ENCODE measurements around the gene CCDC82.

CCDC82 gene

GRCh38 chr11:96337541-96338431 is 51.9 kb downstream of the CCDC82 start:
- H3K9me3 ChIP-seq (ENCODE audit: control insufficient read depth, low read depth, low read length), result no peaks in the 10 kb centered on the region
- H3K4me1 ChIP-seq (ENCODE audit: control insufficient read depth, low read depth, low read length), result peaks cover 63% of the 10 kb centered on the region
- H3K4me3 ChIP-seq (ENCODE audit: low read length), result no peak overlapping the region
- H3K9ac ChIP-seq (ENCODE audit: low read length), result no peak overlapping the region
- no peaks in the 10 kb centered on the region for H3K36me3 ChIP-seq (ENCODE audit: control insufficient read depth, low read depth, low read length)
- no peak overlapping the region for H3K27ac ChIP-seq (ENCODE audit: low read length)
- H3K27me3 ChIP-seq (ENCODE audit: control insufficient read depth, insufficient read depth, low read length), result peaks cover 12% of the 10 kb centered on the region

GRCh38 chr11:96335388-96335787 is 54.3 kb downstream of the CCDC82 start:
- Histone ChIP-seq H3K9ac (ENCODE audit: low read length) (no peak overlapping the region), H3K36me3 (ENCODE audit: control insufficient read depth, low read depth, low read length) (no peaks in the 10 kb centered on the region), H3K27ac (ENCODE audit: low read length) (no peak overlapping the region), H3K9me3 (ENCODE audit: control insufficient read depth, low read depth, low read length) (no peaks in the 10 kb centered on the region), H3K27me3 (ENCODE audit: control insufficient read depth, insufficient read depth, low read length) (no peaks in the 10 kb centered on the region), H3K4me3 (ENCODE audit: low read length) (no peak overlapping the region), H3K4me1 (ENCODE audit: control insufficient read depth, low read depth, low read length) (peaks cover 63% of the 10 kb centered on the region)

DNA sequence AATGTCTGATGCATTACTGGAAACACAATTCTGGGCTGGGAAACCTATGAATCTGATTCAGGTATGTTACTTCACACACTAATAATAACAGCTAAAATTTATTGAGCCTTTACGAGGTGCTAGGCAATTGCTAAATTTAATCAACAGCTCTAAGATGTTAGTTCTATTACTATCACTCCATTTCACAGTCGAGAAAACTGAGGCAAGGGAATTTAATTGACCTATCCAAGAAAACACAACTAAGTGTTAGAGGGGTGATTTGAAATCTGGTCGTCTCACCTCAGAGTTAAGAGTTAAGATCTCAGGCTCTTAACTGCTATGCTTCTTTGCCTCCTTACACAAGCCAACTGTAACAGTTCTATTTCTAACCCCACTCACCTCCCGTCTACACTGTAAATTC is 55.5 kb downstream of the CCDC82 start:
- no peak overlapping the region for H3K4me3 ChIP-seq (ENCODE audit: low read length)
- no peaks in the 10 kb centered on the region for H3K27me3 ChIP-seq (ENCODE audit: control insufficient read depth, insufficient read depth, low read length)
- H3K4me1 ChIP-seq (ENCODE audit: control insufficient read depth, low read depth, low read length), result peaks cover 59% of the 10 kb centered on the region
- no peaks in the 10 kb centered on the region for H3K9me3 ChIP-seq (ENCODE audit: control insufficient read depth, low read depth, low read length)
- H3K36me3 ChIP-seq (ENCODE audit: control insufficient read depth, low read depth, low read length), result no peaks in the 10 kb centered on the region
- no peak overlapping the region for H3K9ac ChIP-seq (ENCODE audit: low read length)
- no peak overlapping the region for H3K27ac ChIP-seq (ENCODE audit: low read length)

- Histone ChIP-seq H3K9ac (ENCODE audit: low read length) (no peak overlapping the region), H3K9me3 (ENCODE audit: control insufficient read depth, low read depth, low read length) (no peaks in the 10 kb centered on the region), H3K27me3 (ENCODE audit: control insufficient read depth, insufficient read depth, low read length) (no peaks in the 10 kb centered on the region), H3K36me3 (ENCODE audit: control insufficient read depth, low read depth, low read length) (no peaks in the 10 kb centered on the region), H3K4me1 (ENCODE audit: control insufficient read depth, low read depth, low read length) (peaks cover 53% of the 10 kb centered on the region), H3K4me3 (ENCODE audit: low read length) (peak overlapping the region; percentile 8), H3K27ac (ENCODE audit: low read length) (no peak overlapping the region)
Observed at GRCh38 chr11:96333191-96333719, 56.5 kb downstream of the CCDC82 start.

DNA sequence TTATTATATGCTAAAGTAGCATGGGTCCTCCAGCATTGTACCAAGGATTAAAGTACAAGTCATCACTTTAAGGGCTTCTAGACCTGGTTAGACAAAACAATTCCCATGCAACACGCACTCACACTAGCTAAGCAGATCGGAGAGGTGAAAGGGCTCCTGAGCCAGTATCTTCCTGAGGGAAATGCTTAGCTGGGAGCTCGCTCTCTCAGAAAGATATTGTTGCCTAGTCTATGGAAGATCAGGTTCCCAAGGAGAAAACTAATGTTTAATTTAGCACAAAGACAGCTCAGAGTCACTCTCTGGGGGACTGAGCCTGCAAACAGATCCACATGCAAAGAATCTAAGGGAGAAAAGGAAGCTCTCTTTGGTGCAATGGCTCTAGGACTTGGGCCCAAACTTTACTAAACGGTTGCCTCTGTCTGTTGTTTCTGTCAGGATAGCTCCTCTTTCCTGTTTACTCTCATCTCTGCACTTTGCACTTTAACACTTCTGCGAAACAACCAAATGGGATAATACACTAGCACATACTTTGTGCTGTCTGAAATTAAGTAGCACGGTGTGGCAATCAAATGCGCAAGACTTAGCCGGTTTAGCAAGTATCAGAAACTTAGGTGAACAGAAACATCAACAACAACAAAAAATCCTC is 57.5 kb downstream of the CCDC82 start:
- H3K36me3 ChIP-seq (ENCODE audit: control insufficient read depth, low read depth, low read length), result no peaks in the 10 kb centered on the region
- H3K4me3 ChIP-seq (ENCODE audit: low read length), result no peak overlapping the region
- no peak overlapping the region for H3K9ac ChIP-seq (ENCODE audit: low read length)
- peak overlapping the region; percentile 16 for H3K27ac ChIP-seq (ENCODE audit: low read length)
- H3K4me1 ChIP-seq (ENCODE audit: control insufficient read depth, low read depth, low read length), result peaks cover 43% of the 10 kb centered on the region
- H3K9me3 ChIP-seq (ENCODE audit: control insufficient read depth, low read depth, low read length), result no peaks in the 10 kb centered on the region
- no peaks in the 10 kb centered on the region for H3K27me3 ChIP-seq (ENCODE audit: control insufficient read depth, insufficient read depth, low read length)

DNA sequence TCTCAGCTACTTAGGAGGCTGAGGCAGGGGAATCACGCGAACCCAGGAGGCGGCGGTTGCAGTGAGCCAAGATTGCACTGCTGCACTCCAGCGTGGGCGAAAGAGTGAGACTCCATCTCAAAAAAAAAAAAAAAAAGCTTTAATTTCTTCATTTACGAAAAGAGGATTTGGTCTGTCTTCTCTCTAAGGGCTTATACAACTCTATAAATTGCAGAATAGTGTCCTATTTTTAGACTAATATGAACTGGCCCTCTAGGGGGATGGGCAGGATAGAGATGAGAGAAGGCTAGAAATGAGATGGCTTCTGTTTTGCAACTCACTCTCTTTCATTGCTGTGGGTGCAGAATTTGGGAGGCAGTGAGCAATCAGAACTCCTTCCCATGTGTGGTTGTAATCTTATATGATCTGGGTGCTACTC is 58.0 kb downstream of the CCDC82 start:
- H3K9me3 ChIP-seq (ENCODE audit: control insufficient read depth, low read depth, low read length), result no peaks in the 10 kb centered on the region
- no peaks in the 10 kb centered on the region for H3K36me3 ChIP-seq (ENCODE audit: control insufficient read depth, low read depth, low read length)
- H3K9ac ChIP-seq (ENCODE audit: low read length), result no peak overlapping the region
- H3K27me3 ChIP-seq (ENCODE audit: control insufficient read depth, insufficient read depth, low read length), result no peaks in the 10 kb centered on the region
- no peak overlapping the region for H3K4me3 ChIP-seq (ENCODE audit: low read length)
- no peak overlapping the region for H3K27ac ChIP-seq (ENCODE audit: low read length)
- H3K4me1 ChIP-seq (ENCODE audit: control insufficient read depth, low read depth, low read length), result peaks cover 41% of the 10 kb centered on the region

DNA sequence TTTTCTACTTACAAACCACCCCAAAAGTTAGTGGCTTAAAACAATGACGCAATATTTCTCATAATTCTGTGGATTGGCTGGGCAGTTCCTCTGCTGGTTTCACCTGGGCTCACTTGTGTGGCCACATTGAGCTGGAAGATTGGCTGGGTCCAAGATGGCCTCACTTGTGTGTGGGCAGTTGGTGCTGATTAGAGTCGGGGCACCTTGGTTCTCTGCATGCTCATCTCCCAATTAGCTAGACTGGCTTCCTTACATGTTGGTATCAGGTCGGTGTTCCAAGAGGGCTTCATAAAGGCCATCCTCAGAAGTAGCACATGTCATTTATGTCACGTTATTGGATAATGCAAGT is 59.2 kb downstream of the CCDC82 start:
- Histone ChIP-seq H3K9me3 (ENCODE audit: control insufficient read depth, low read depth, low read length) (no peaks in the 10 kb centered on the region), H3K27me3 (ENCODE audit: control insufficient read depth, insufficient read depth, low read length) (no peaks in the 10 kb centered on the region), H3K4me1 (ENCODE audit: control insufficient read depth, low read depth, low read length) (peaks cover 32% of the 10 kb centered on the region), H3K4me3 (ENCODE audit: low read length) (no peak overlapping the region), H3K9ac (ENCODE audit: low read length) (no peak overlapping the region), H3K36me3 (ENCODE audit: control insufficient read depth, low read depth, low read length) (no peaks in the 10 kb centered on the region), H3K27ac (ENCODE audit: low read length) (no peak overlapping the region)

- Histone ChIP-seq H3K36me3 (ENCODE audit: control insufficient read depth, low read depth, low read length) (no peaks in the 10 kb centered on the region), H3K27ac (ENCODE audit: low read length) (no peak overlapping the region), H3K27me3 (ENCODE audit: control insufficient read depth, insufficient read depth, low read length) (no peaks in the 10 kb centered on the region), H3K9me3 (ENCODE audit: control insufficient read depth, low read depth, low read length) (no peaks in the 10 kb centered on the region), H3K4me3 (ENCODE audit: low read length) (no peak overlapping the region), H3K9ac (ENCODE audit: low read length) (no peak overlapping the region), H3K4me1 (ENCODE audit: control insufficient read depth, low read depth, low read length) (peaks cover 32% of the 10 kb centered on the region)
Observed at GRCh38 chr11:96329855-96330510, 59.7 kb downstream of the CCDC82 start.

DNA sequence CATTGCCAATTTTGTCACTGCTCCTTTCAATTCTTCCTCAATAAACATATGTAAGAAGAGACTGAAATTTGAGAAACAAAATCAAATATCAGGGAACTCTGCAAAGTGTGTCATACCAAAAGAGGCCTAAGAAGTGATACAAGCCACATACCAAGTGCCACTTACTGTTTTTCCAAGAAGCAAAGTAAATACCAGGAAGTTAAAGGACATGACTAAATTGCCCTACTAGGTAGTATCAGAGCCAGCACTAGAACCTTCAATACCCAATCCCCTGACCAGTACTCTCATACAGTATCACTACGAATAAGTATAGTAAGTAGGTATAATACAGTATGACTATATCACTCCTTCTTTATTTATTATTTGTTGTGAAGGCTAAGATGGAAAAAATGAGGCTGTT is 60.3 kb downstream of the CCDC82 start:
- no peak overlapping the region for H3K4me3 ChIP-seq (ENCODE audit: low read length)
- no peak overlapping the region for H3K9ac ChIP-seq (ENCODE audit: low read length)
- H3K4me1 ChIP-seq (ENCODE audit: control insufficient read depth, low read depth, low read length), result peaks cover 32% of the 10 kb centered on the region
- H3K27me3 ChIP-seq (ENCODE audit: control insufficient read depth, insufficient read depth, low read length), result no peaks in the 10 kb centered on the region
- no peaks in the 10 kb centered on the region for H3K9me3 ChIP-seq (ENCODE audit: control insufficient read depth, low read depth, low read length)
- no peak overlapping the region for H3K27ac ChIP-seq (ENCODE audit: low read length)
- H3K36me3 ChIP-seq (ENCODE audit: control insufficient read depth, low read depth, low read length), result no peaks in the 10 kb centered on the region

DNA sequence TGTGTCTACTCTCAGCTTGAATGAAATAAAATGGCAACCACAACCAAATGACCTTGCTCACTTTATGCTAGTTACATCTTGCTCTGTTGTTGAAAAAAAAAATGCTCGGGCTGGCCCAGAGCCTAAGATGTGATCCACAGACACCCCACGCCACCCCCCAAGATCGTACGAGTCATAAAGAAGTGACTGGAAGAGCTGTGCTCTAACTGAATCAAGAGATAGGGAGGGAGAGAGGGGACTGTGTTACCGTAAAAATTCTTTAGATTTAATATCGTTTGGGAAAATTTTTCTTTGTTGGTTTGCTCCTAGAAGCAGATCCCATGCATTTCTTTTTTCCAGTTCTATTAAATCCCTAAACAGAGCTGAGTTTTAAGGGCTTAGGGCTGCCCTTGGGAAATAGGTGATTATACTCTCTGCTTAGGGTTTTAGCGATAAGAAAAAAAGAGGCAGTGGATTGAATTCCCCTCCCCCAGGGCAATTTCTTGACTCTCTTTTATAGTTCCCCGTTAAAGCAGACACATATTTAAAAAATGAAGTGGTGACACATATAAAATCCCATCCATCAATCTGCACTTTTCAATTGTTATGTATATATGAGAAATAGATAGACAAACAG is 61.2 kb downstream of the CCDC82 start:
- Histone ChIP-seq H3K4me3 (ENCODE audit: low read length) (no peak overlapping the region), H3K27ac (ENCODE audit: low read length) (no peak overlapping the region), H3K36me3 (ENCODE audit: control insufficient read depth, low read depth, low read length) (no peaks in the 10 kb centered on the region), H3K4me1 (ENCODE audit: control insufficient read depth, low read depth, low read length) (peaks cover 23% of the 10 kb centered on the region), H3K27me3 (ENCODE audit: control insufficient read depth, insufficient read depth, low read length) (no peaks in the 10 kb centered on the region), H3K9ac (ENCODE audit: low read length) (no peak overlapping the region), H3K9me3 (ENCODE audit: control insufficient read depth, low read depth, low read length) (no peaks in the 10 kb centered on the region)

DNA sequence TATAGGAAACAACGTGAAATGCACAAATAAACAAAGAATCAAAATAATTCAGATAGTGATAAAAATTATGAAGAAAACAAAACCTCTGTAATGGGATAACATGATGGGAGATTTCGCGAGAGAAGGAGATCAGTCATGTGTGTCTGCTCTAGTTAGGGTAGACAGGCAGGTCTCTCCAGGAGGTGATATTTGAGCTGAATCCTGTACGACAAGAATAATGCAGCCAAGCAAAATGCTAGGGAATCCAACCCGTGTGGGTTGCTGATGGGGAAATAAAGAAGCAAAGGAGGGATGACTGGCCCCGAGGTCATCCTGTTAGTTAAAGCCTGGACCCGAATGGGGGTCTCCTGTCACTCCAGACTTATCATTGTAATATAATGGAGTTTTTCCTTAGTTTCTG is 62.8 kb downstream of the CCDC82 start:
- Histone ChIP-seq H3K4me3 (ENCODE audit: low read length) (no peak overlapping the region), H3K27me3 (ENCODE audit: control insufficient read depth, insufficient read depth, low read length) (no peaks in the 10 kb centered on the region), H3K36me3 (ENCODE audit: control insufficient read depth, low read depth, low read length) (no peaks in the 10 kb centered on the region), H3K27ac (ENCODE audit: low read length) (no peak overlapping the region), H3K9ac (ENCODE audit: low read length) (no peak overlapping the region), H3K4me1 (ENCODE audit: control insufficient read depth, low read depth, low read length) (peaks cover 8% of the 10 kb centered on the region), H3K9me3 (ENCODE audit: control insufficient read depth, low read depth, low read length) (no peaks in the 10 kb centered on the region)
